K562 (cell line): Measurements from ENCODE around the gene CNR1. TPM values are rescaled to one million over a fixed set of nuclear protein-coding genes. Genes with fewer than 3 reads are reported as not detected.

ENCODE experiments used
- ARID4B ChIP-seq: sonication (generic); formaldehyde crosslinking; IDR thresholded peaks from 2 replicates; pipeline ENCODE4 v1.8.0; 2022; ENCODE audit warnings: mild to moderate bottlenecking, missing genetic modification reagents
- GMEB1 ChIP-seq: fragments of 250-450 bp; sonication (Bioruptor Pico); IDR thresholded peaks from 2 replicates; pipeline ENCODE4 v1.4.0; 2020; ENCODE audit warnings: mild to moderate bottlenecking
- MBD2 ChIP-seq: sonication (generic); IDR thresholded peaks from 2 replicates; pipeline ENCODE4 v1.6.1; 2016; ENCODE audit warnings: low read depth, borderline replicate concordance
- polyA plus RNA-seq, 8 experiments: library from polyadenylated mRNA; depleted of rRNA in 4 of 8; stranded (reverse) in 5 of 8; unstranded in 3 of 8; fragments of >200 nt; fragmentation: Nextera tagmentation in 2 of 8; fragmentation: Illumina TruSeq in 1 of 8; extraction: Ambion mirVana in 2 of 8; extraction: Trizol in 1 of 8; gene quantifications; 2 replicates each; pipeline versions ENCODE4 v1.2.1 to v1.2.3, GENCODE V29; 2011 to 2014; ENCODE audit warnings: inconsistent platforms in 1 of 8, missing spikeins in 1 of 8
- total RNA-seq, 7 experiments: library from RNA; depleted of rRNA in 6 of 7; stranded (reverse); fragments of >200 nt in 6 of 7; fragmentation: Illumina TruSeq in 2 of 7; extraction: Trizol in 2 of 7; gene quantifications; 2 replicates each; pipeline versions ENCODE4 v1.2.1 to v1.2.3, GENCODE V29; 2011 to 2021; ENCODE audit warnings: low replicate concordance in 1 of 7
- TF ChIP-seq, protein P1 (sequence below), 2 experiments: fragments of 450-650 bp; IDR thresholded peaks; 2 replicates each; pipeline ENCODE4 v1.6.1; 2016; ENCODE audit warnings: mild to moderate bottlenecking in 2 of 2, borderline replicate concordance in 1 of 2, low read depth in 1 of 2, moderate library complexity in 1 of 2

Gene CNR1
- total and polyA plus RNA-seq, 9 of the 15 experiments (the other 6 are each of a cell fraction or from before 2014, with no cell fraction given), result 0.50 to 1.9 (median 1.2) TPM; not detected in 1

DNA sequence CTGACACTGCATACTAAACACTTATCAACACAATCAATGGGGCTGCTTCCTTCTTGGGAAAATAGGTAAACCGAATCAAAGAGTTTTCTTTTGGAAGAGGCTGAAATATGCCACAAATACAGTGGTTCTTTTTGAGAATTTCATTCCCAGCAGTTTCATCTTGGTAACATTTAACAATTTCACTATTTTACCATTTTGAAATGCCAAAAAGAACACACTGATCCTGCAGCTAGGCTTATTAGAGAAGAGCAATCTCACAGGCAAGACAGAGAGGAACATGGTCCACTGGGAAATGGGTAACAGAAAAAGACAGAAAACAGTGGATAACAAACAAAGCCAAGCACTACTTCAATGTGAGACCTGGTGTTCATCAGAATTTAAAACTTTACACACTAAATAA, 2.5 kb downstream of the CNR1 start (continued):
- TF ChIP-seq GMEB1 (no peak), ARID4B (CRISPR knock-in tag) (no peak), MBD2 (no peak)
- TF ChIP-seq, protein P1, sequence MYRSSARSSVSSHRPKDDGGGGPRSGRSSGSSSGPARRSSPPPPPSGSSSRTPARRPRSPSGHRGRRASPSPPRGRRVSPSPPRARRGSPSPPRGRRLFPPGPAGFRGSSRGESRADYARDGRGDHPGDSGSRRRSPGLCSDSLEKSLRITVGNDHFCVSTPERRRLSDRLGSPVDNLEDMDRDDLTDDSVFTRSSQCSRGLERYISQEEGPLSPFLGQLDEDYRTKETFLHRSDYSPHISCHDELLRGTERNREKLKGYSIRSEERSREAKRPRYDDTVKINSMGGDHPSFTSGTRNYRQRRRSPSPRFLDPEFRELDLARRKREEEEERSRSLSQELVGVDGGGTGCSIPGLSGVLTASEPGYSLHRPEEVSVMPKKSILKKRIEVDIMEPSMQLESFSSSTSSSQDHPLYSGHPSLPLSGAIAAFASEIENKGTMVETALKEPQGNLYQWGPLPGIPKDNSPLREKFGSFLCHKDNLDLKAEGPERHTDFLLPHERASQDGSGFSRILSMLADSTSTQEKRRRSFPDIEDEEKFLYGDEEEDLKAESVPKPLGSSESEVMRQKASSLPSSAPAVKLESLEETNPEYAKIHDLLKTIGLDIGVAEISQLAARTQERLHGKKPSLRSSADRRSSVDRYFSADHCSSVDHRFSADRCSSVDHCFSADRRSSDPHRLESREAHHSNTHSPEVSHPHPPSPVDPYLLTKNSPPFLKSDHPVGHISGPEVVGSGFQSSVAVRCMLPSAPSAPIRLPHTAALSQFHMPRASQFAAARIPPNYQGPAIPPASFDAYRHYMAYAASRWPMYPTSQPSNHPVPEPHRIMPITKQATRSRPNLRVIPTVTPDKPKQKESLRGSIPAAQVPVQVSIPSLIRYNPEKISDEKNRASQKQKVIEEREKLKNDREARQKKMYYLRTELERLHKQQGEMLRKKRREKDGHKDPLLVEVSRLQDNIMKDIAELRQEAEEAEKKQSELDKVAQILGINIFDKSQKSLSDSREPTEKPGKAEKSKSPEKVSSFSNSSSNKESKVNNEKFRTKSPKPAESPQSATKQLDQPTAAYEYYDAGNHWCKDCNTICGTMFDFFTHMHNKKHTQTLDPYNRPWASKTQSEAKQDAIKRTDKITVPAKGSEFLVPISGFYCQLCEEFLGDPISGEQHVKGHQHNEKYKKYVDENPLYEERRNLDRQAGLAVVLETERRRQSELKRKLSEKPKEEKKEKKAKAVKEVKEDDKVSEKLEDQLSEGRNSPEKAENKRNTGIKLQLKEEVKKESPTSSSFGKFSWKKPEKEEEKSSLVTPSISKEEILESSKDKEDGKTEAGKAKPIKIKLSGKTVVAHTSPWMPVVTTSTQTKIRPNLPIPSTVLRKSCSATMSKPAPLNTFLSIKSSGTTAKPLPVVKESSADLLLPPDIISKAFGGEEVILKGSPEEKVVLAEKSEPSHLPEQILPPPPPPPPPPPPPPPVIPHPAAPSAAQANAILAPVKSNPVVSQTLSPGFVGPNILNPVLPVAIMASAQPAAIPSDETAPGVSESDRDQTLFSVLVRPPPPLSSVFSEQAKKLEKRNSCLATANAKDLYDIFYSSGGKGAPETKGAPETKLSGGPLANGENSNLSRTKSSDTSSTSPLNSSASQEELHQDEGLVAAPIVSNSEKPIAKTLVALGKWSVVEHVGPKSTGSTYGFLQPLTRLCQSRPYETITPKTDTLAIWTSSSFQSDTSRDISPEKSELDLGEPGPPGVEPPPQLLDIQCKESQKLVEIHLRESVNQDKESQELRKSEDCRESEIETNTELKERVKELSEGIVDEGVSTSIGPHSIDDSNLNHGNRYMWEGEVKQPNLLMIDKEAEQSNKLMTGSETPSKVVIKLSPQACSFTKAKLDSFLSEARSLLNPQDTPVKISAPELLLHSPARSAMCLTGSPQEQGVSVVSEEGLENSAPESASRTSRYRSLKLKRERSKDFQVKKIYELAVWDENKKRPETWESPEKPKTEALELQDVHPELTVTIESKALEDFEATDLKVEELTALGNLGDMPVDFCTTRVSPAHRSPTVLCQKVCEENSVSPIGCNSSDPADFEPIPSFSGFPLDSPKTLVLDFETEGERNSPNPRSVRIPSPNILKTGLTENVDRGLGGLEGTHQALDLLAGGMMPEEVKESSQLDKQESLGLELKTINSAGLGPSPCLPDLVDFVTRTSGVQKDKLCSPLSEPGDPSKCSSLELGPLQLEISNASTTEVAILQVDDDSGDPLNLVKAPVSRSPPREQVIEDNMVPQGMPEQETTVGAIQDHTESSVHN (IDR thresholded peaks at IDR 0.05; ENCODE audit: borderline replicate concordance in 1 of 2, low read depth in 1 of 2), result no peak
